ENCODE measurements around the gene CLRN3.

Gene CLRN3

GRCh38 chr10:127892743-127893142, at the start of gene CLRN3:
Gene CLRN3, minus strand, starts transcription at chr10:127892941. Its CDS starts 157 bp downstream, at chr10:127892784.
- DNase-seq (ENCODE audit: extremely low spot score, insufficient read length, low read depth) (no peak), FAIRE-seq (no peak)

- DNase-seq (ENCODE audit: extremely low spot score, insufficient read length, low read depth) (no peak), FAIRE-seq (no peak)
Measured at GRCh38 chr10:127940866-127941640, 48.3 kb upstream of the CLRN3 start.

GRCh38 chr10:127939786-127940330, 47.1 kb upstream of the CLRN3 start:
- FAIRE-seq = no peak
- DNase-seq (ENCODE audit: extremely low spot score, insufficient read length, low read depth) = no peak

- no peak for FAIRE-seq
- no peak for DNase-seq (ENCODE audit: extremely low spot score, insufficient read length, low read depth)
Measured at GRCh38 chr10:127937915-127938463, 45.2 kb upstream of the CLRN3 start.

GRCh38 chr10:127937069-127937468, 44.3 kb upstream of the CLRN3 start:
- FAIRE-seq (no peak), DNase-seq (ENCODE audit: extremely low spot score, insufficient read length, low read depth) (no peak)

GRCh38 chr10:127935071-127935561, 42.4 kb upstream of the CLRN3 start:
- DNase-seq (ENCODE audit: extremely low spot score, insufficient read length, low read depth) = no peak
- FAIRE-seq = no peak

GRCh38 chr10:127934383-127934782, 41.6 kb upstream of the CLRN3 start:
- FAIRE-seq (no peak), DNase-seq (ENCODE audit: extremely low spot score, insufficient read length, low read depth) (no peak)

GRCh38 chr10:127933271-127933670, 40.5 kb upstream of the CLRN3 start:
- DNase-seq (ENCODE audit: extremely low spot score, insufficient read length, low read depth) (no peak), FAIRE-seq (no peak)

- FAIRE-seq = no peak
- no peak for DNase-seq (ENCODE audit: extremely low spot score, insufficient read length, low read depth)
Measured at GRCh38 chr10:127932521-127933270, 40.0 kb upstream of the CLRN3 start.

GRCh38 chr10:127928021-127928806, 35.5 kb upstream of the CLRN3 start:
- no peak for FAIRE-seq
- DNase-seq (ENCODE audit: extremely low spot score, insufficient read length, low read depth) = no peak

GRCh38 chr10:127926455-127926854, 33.7 kb upstream of the CLRN3 start:
- FAIRE-seq (no peak), DNase-seq (ENCODE audit: extremely low spot score, insufficient read length, low read depth) (no peak)

- no peak for FAIRE-seq
- no peak for DNase-seq (ENCODE audit: extremely low spot score, insufficient read length, low read depth)
Measured at GRCh38 chr10:127925471-127926207, 32.9 kb upstream of the CLRN3 start.

GRCh38 chr10:127923646-127924045, 30.9 kb upstream of the CLRN3 start:
- no peak for FAIRE-seq

GRCh38 chr10:127922675-127923366, 30.1 kb upstream of the CLRN3 start:
- DNase-seq (ENCODE audit: extremely low spot score, insufficient read length, low read depth) = no peak

More at GRCh38 chr10:127923646-127924045, 30.9 kb upstream of the CLRN3 start:
- no peak for DNase-seq (ENCODE audit: extremely low spot score, insufficient read length, low read depth)

GRCh38 chr10:127922206-127922605, 29.5 kb upstream of the CLRN3 start:
- FAIRE-seq (no peak), DNase-seq (ENCODE audit: extremely low spot score, insufficient read length, low read depth) (no peak)

More at GRCh38 chr10:127922675-127923366, 30.1 kb upstream of the CLRN3 start:
- FAIRE-seq = no peak

GRCh38 chr10:127921753-127922145, 29.0 kb upstream of the CLRN3 start:
- FAIRE-seq = no peak
- DNase-seq (ENCODE audit: extremely low spot score, insufficient read length, low read depth) = no peak

GRCh38 chr10:127921075-127921752, 28.5 kb upstream of the CLRN3 start:
- no peak for FAIRE-seq
- DNase-seq (ENCODE audit: extremely low spot score, insufficient read length, low read depth) = no peak
